ELF-1 (cell line): ENCODE measurements around the gene GPD1.
A peak's percentile ranks its signal among the peaks of the same experiment; 100 is the strongest.

Source experiments
- DNase-seq: peaks from one replicate; pipeline ENCODE4 v3.0.0-alpha.2; 2016; ENCODE audit warnings: low read depth, low spot score

The GPD1 gene

DNA sequence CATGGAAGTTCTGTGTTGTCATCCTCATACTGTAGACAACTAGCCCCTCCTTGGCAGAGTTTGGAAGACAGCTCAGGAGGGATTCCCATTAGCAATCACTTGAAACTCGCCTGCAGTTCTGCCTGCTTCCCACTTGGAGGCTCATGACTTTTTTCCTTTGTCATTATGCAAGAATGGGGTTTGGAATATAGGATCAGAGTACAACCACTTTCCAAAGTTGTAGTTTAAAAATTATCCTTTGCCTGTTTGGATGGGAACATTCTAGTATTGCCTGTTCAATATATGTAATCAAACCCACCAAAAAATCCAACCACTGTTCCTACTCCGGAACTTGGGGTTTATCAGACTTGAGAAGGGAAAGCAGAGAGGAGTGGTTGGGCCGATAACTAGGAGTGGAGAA lies 2.1 kb upstream of the GPD1 start:
- peak; percentile 59 for DNase-seq

DNA sequence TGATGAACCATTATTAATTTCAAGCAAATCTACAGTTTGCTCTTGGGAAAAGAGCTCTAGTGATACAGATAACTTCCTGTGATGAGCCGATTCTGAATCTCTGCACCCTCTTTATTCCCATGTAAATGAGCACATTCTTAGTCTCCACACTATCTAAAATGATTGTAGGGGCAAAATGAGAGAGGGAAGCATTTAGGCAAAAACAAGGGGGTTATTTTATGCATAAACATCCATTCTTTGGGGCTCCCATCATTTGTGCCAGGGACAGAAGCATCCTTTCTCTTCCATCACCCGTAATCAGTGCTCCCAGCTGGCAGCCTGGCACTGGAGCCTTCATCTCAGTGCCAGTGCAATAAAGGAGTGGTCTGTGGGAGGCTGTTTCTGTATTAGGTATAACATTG lies 1.7 kb upstream of the GPD1 start:
- DNase-seq: no peak

GRCh38 chr12:50102646-50103309 lies 1.0 kb upstream of the GPD1 start:
- peak; percentile 27 for DNase-seq

- no peak for DNase-seq
These were observed 457 bp upstream of the GPD1 start for GRCh38 chr12:50103351-50103750.

DNA sequence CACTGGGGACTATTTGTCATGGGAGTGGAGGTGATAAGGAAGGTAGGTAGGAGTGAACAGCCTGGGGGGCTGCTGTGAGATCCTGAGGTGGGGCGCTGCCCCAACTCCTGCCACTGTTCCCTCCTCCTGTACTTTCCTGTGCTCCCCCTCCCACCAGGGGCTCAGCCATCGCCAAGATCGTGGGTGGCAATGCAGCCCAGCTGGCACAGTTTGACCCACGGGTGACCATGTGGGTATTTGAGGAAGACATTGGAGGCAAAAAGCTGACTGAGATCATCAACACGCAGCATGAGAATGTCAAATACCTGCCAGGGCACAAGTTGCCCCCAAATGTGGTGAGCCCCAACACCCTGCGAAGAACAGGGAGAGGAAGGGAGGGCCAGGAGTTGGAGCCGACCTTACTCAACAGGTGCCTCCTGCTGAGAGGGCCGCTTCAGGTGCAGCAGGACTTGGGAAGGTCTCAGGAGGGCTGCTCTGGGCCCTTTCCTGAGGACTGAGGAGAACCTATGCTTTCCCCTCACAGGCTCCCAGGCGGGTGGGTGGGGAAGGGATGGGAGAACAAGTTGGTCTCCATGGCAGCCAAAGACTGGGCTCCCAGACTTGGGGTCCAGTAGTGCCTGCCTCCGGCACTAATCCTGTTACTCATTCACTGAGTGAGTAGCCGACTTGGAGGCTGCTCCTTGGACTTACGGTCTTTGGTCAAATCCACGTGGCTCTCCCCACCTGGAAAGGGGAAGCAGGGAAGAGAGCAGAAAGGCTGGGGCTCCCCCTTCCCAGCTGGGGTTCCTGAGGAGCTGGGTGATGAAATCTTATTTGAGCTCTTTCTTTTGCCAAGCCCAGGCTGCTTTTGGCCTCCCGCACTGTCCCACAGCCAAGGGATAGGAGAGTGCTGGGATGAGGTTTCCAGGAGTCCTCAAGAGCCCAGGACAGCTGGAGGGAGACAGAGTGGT lies 884 bp downstream of the GPD1 start:
- DNase-seq: no peak

GRCh38 chr12:50105913-50106450 lies 2.2 kb downstream of the GPD1 start:
- DNase-seq: no peak

GRCh38 chr12:50106907-50107306 lies 3.1 kb downstream of the GPD1 start:
- no peak for DNase-seq

DNA sequence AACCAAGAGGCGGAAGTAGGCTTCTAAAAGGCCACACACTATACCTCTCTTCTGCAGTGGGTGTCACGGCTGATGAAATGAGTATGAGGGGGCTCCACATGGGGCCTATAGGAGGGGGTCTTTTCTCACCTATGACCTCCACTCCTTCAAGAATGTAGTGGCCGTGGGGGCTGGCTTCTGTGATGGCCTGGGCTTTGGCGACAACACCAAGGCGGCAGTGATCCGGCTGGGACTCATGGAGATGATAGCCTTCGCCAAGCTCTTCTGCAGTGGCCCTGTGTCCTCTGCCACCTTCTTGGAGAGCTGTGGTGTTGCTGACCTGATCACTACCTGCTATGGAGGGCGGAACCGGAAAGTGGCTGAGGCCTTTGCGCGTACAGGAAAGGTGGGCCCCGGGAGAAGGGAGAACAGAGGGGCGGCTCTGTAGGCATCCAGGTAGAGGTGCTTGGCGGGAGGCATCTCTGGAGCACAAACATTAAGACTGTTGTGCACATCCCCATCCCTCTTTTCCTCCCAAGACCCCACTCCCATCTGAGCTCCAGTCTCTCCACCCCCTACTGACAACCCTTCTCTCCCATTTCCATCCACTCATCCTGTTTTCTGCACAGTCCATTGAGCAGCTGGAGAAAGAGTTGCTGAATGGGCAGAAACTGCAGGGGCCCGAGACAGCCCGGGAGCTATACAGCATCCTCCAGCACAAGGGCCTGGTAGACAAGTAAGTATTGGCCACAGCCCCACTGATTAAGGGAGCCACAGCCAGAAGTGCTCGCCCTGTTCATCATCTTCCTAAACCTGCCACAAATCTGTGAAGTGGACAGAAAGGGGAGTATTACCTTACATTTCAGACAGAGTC lies 3.8 kb downstream of the GPD1 start:
- DNase-seq: no peak

- no peak for DNase-seq
These were observed 5.5 kb downstream of the GPD1 start for GRCh38 chr12:50109319-50109718.

DNA sequence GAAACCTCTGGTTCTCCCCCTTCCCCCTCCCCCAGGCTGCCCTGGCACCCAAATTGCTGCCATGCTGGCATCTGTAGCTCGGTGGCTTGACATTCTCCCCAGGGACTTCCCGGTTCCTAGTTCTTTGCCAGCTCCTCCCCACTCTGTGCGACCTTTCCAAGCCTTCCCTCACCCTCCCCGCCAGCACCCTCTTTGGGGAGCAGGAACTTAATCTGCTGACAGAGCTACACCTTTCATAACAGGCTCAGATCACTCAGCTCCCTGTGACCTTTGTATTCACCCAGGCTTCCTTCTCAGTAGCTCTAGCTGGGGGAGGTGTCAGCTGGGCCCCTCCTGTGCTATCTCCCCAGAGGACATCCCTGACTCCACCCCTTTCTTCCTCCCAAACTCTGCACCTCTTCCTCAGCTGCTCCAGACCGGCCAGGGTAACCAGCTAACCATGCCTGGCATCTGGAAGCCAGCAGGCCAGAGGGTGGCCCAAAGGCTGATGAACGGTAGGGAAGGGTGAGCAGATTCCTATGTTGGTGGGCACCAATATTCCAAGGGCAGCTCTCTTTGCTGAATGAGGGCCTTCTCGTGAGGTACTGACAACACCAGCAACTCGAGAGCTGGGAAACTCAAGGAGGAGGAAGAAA lies 6.4 kb downstream of the GPD1 start:
- peak; percentile 29 for DNase-seq

DNA sequence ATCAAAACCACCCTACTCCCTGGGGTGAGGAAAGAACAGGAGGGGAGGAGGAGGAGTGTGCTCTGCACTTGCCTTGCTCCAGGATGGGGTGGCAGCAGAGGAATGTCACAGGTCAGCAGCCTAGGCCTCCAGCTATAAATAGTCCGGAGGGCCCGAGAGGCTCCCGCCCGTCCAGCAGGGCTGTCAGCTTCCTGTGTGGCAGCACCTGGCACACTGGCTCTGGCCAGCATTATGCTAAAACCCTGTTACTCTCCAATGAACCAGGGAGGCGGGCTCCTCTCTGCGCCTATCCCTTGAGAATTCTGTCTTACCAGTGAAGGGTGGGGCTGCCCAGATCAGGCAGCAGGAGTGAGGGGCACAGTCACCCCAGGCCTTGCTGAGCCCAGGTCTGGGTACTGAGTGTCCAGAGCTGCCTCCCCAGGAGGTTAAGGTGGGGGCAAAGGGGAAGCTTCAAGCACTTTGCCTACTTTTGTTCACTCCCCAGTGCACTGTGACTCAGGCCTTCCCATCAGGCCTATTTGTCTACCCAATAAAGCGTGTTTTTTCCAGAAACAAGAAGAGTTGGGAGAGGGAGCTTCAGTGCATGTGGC lies 7.0 kb downstream of the GPD1 start:
- peak; percentile 84 for DNase-seq

DNA sequence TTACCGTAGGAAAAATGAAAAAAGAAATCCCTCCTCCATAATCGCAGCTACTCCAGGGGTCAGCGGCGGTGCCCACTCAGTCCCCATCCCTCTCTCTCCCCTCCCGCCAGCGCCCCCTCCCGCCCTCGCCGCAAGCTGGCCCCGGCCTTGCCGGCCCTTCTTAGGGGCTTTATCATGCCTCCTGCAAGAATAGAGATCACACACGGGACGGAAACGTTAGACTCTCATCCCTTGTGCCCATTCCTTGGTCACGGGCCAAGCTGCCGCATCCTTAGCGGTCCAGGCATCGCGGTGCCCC lies 7.5 kb downstream of the GPD1 start:
- DNase-seq: no peak

- DNase-seq: peak; percentile 100
These were observed 8.1 kb downstream of the GPD1 start, which contains the start of gene COX14 for GRCh38 chr12:50111693-50112455. TSS of gene COX14 (plus strand) at chr12:50112236. CDS start at chr12:50120044, 7,808 bp downstream.

DNA sequence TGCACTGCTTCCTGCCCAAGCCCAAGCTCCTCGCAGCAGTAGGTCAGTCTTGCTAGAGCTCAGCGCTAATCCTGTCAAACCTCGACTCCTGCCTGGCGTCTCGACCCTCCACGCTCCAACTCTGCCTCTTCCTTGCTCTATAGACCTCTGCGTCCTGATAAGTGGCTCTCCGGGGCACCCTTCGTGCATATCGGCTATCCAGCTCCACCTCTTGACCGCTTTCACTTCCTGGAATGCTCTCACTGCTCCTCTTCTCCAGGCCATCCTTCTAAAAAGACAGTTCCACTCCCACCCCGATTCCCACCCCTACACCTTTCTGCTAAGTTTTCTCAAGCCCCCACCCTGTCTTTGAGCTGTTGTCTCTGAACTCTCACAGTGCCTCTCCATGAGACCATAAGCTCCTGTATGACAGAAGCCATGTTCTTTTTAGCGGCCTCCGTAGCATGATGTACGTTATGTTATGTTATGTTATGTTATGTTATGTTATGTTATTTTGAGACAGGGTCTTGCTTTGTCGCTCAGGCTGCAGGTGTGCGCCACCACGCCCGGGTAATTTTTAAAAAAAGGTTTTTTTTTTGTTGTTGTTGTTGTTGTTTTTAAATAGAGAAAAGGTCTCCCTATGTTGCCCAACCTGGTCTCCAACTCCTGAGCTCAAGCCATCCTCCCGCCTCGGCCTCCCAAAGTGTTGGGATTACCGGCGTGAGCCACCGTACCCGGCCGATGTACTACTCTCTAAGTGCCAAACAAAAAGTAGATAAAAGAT lies 8.8 kb downstream of the GPD1 start:
- DNase-seq: peak; percentile 11

- no peak for DNase-seq
These were observed 13.3 kb downstream of the GPD1 start for GRCh38 chr12:50117057-50117622.

- DNase-seq: no peak
These were observed 15.6 kb downstream of the GPD1 start for GRCh38 chr12:50119387-50119786.

DNA sequence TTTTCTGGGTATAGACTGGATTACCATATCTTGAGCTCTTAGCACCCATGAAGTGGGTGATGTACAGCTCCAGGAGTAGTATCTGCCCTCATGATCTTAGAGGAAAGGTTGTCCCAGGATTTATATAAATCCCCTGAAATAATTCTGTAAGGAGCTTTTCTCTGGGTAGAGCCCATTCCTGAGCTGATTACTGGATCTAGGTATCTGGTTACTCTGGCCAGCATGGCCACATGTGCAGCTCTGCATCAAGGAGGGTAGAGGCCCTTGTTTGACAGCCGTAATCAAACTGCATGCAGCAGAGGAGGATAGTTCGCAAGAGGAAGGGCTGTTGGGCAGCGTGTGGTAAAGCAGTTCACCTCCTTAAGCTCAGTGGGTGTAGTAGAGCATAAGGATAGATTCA lies 16.7 kb downstream of the GPD1 start:
- DNase-seq: no peak

GRCh38 chr12:50120953-50121352 lies 17.1 kb downstream of the GPD1 start:
- no peak for DNase-seq

DNA sequence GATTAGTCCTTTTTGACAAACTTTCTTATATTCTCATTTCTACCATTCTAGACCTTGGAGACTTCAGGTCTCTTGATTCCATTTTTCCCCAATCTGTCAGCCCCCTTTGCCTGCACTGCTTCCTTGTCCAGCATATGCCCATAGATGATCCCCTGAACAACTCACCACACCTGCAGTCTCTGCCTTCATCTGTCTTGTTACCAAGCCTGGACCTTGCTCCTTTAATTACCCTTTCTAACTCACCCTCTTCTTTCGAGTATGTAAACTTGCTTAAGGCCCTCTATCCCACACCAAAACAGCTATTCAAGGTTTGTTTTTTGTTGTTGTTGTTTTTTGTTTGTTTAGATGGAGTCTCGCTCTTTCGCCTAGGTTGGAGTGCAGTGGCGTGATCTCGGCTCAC lies 17.8 kb downstream of the GPD1 start:
- DNase-seq: no peak
